H1 (cell line): ENCODE data around the gene TNRC6B.

Source experiments
- ATF3 ChIP-seq: IDR thresholded peaks from 2 replicates; pipeline ENCODE4 v1.6.1; 2011; ENCODE audit warnings: low read depth, mild to moderate bottlenecking, low read length; ENCODE audit not compliant: insufficient read depth
- BRCA1 ChIP-seq: IDR thresholded peaks from 2 replicates; pipeline ENCODE4 v1.6.1; 2012; ENCODE audit warnings: low read depth, low read length, improper control_type of control experiment
- CEBPB ChIP-seq: IDR thresholded peaks from 2 replicates; pipeline ENCODE4 v1.6.1; 2012; ENCODE audit warnings: low read depth, low read length
- CREB1 ChIP-seq: IDR thresholded peaks from 2 replicates; pipeline ENCODE4 v1.6.1; 2012; ENCODE audit warnings: inconsistent platforms
- CTCF ChIP-seq, 3 experiments: IDR thresholded peaks; 1 replicate in 2 of 3; 2 replicates in 1 of 3; pipeline versions ENCODE4 v1.5.1 to v1.6.1; 2011; ENCODE audit warnings: low read length in 3 of 3, mild to moderate bottlenecking in 3 of 3, inconsistent platforms in 2 of 3, low read depth in 1 of 3, moderate library complexity in 1 of 3; ENCODE audit not compliant: insufficient read depth in 1 of 3; ENCODE audit errors: control extremely low read depth in 1 of 3
- EP300 ChIP-seq, 2 experiments: IDR thresholded peaks; 1 replicate in 1 of 2; 2 replicates in 1 of 2; pipeline ENCODE4 v1.6.1; 2011 to 2012; ENCODE audit warnings: low read depth in 2 of 2, low read length in 2 of 2, mild to moderate bottlenecking in 2 of 2, borderline replicate concordance in 1 of 2, inconsistent platforms in 1 of 2, moderate library complexity in 1 of 2
- PHF8 ChIP-seq: fragments of 200-600 bp; sonication (generic); conservative IDR thresholded peaks from 2 replicates; pipeline ENCODE4 v1.7.1; 2012; ENCODE audit warnings: low read depth, mild to moderate bottlenecking, inconsistent platforms, low read length, moderate library complexity
- POLR2A ChIP-seq, 2 experiments: IDR thresholded peaks; 1 replicate in 1 of 2; 2 replicates in 1 of 2; pipeline ENCODE4 v1.6.1; 2011; ENCODE audit warnings: low read depth in 2 of 2, low read length in 2 of 2, mild to moderate bottlenecking in 2 of 2; ENCODE audit errors: control extremely low read depth in 1 of 2
- POLR2AphosphoS5 ChIP-seq: IDR thresholded peaks from 2 replicates; pipeline ENCODE4 v1.6.1; 2011; ENCODE audit warnings: low read depth, low read length
- SP1 ChIP-seq: IDR thresholded peaks from 2 replicates; pipeline ENCODE4 v1.6.1; 2011; ENCODE audit warnings: low read depth, low read length
- SRF ChIP-seq: IDR thresholded peaks from 2 replicates; pipeline ENCODE4 v1.6.1; 2011; ENCODE audit warnings: mild to moderate bottlenecking, low read depth, low read length, moderate library complexity
- SUZ12 ChIP-seq: fragments of 200-600 bp; sonication (generic); IDR thresholded peaks from 2 replicates; pipeline ENCODE4 v1.6.1; 2012; ENCODE audit warnings: mild to moderate bottlenecking, inconsistent platforms, low read length, moderate library complexity, mixed read lengths
- TBP ChIP-seq: IDR thresholded peaks from 2 replicates; pipeline ENCODE4 v1.6.1; 2011; ENCODE audit warnings: low read depth, low read length, improper control_type of control experiment
- TCF12 ChIP-seq: IDR thresholded peaks from 2 replicates; pipeline ENCODE4 v1.6.1; 2011; ENCODE audit warnings: low read depth, mild to moderate bottlenecking, low read length

- TF ChIP-seq EP300 (IDR thresholded peaks at IDR 0.05; ENCODE audit: borderline replicate concordance in 1 of 2, low read depth in 2 of 2, low read length in 2 of 2) (no peak), POLR2A (IDR thresholded peaks at IDR 0.05; ENCODE audit: control extremely low read depth in 1 of 2, low read depth in 2 of 2, low read length in 2 of 2) (no peak), CTCF (IDR thresholded peaks at IDR 0.05; ENCODE audit: control extremely low read depth in 1 of 3, insufficient read depth in 1 of 3, low read depth in 1 of 3, low read length in 3 of 3) (no peak), SUZ12 (no peak), ATF3 (no peak), SP1 (no peak), CREB1 (no peak), SRF (no peak), CEBPB (no peak), TBP (no peak), BRCA1 (no peak), POLR2AphosphoS5 (no peak), PHF8 (no peak), TCF12 (no peak)
Measured at GRCh38 chr22:40340044-40340443, 162.3 kb downstream of the TNRC6B start.
